ENCODE data around the gene OSTC.

The OSTC gene

GRCh38 chr4:108651014-108651791 is 804 bp downstream of the OSTC start:
- H3K27me3 Mint-ChIP-seq (ENCODE audit: low read depth) = peaks cover 3% of the 10 kb centered on the region
- peaks cover 7% of the 10 kb centered on the region for H3K4me1 Mint-ChIP-seq
- peaks cover 24% of the 10 kb centered on the region for H3K36me3 Mint-ChIP-seq (ENCODE audit: low read depth)
- TF ChIP-seq CTCF (IDR thresholded peaks at IDR 0.05; ENCODE audit: unreplicated experiment in 3 of 3) = no peak
- peak overlapping the region; percentile 98 to 99 (median 98) for H3K27ac Mint-ChIP-seq
- H3K9me3 Mint-ChIP-seq = no peaks in the 10 kb centered on the region
- peak overlapping the region; percentile 95 to 99 (median 96) for H3K4me3 Mint-ChIP-seq

GRCh38 chr4:108662629-108663028 is 12.2 kb downstream of the OSTC start:
- no peaks in the 10 kb centered on the region for H3K9me3 Mint-ChIP-seq
- H3K27me3 Mint-ChIP-seq (ENCODE audit: low read depth) = no peaks in the 10 kb centered on the region
- no peak for TF ChIP-seq CTCF (IDR thresholded peaks at IDR 0.05; ENCODE audit: unreplicated experiment in 3 of 3)
- H3K27ac Mint-ChIP-seq = peak overlapping the region; percentile 88 to 90 (median 88)
- peaks cover 26% of the 10 kb centered on the region for H3K4me1 Mint-ChIP-seq
- H3K4me3 Mint-ChIP-seq = no peak overlapping the region
- peaks cover 78% of the 10 kb centered on the region for H3K36me3 Mint-ChIP-seq (ENCODE audit: low read depth)

GRCh38 chr4:108674356-108674977 is 24.1 kb downstream of the OSTC start:
- Mint-ChIP-seq H3K27me3 (ENCODE audit: low read depth) (no peaks in the 10 kb centered on the region), H3K27ac (no peak overlapping the region), H3K4me3 (no peak overlapping the region), H3K36me3 (ENCODE audit: low read depth) (peaks cover 25% of the 10 kb centered on the region), H3K4me1 (no peaks in the 10 kb centered on the region), H3K9me3 (no peaks in the 10 kb centered on the region)
- TF ChIP-seq CTCF (IDR thresholded peaks at IDR 0.05; ENCODE audit: unreplicated experiment in 3 of 3) = no peak

- Mint-ChIP-seq H3K4me3 (no peak overlapping the region), H3K9me3 (no peaks in the 10 kb centered on the region), H3K27me3 (ENCODE audit: low read depth) (no peaks in the 10 kb centered on the region), H3K4me1 (no peaks in the 10 kb centered on the region), H3K27ac (no peak overlapping the region), H3K36me3 (ENCODE audit: low read depth) (no peaks in the 10 kb centered on the region)
- TF ChIP-seq CTCF (IDR thresholded peaks at IDR 0.05; ENCODE audit: unreplicated experiment in 3 of 3) = no peak
Measured at GRCh38 chr4:108681321-108681809, 31.0 kb downstream of the OSTC start.

GRCh38 chr4:108683479-108683878 is 33.1 kb downstream of the OSTC start:
- no peaks in the 10 kb centered on the region for H3K9me3 Mint-ChIP-seq
- no peak overlapping the region for H3K4me3 Mint-ChIP-seq
- H3K27me3 Mint-ChIP-seq (ENCODE audit: low read depth) = no peaks in the 10 kb centered on the region
- no peaks in the 10 kb centered on the region for H3K4me1 Mint-ChIP-seq
- peak; percentile 42 to 45 (median 44) for TF ChIP-seq CTCF (IDR thresholded peaks at IDR 0.05; ENCODE audit: unreplicated experiment in 3 of 3)
- no peaks in the 10 kb centered on the region for H3K36me3 Mint-ChIP-seq (ENCODE audit: low read depth)
- H3K27ac Mint-ChIP-seq = no peak overlapping the region

Measured in nephron (organoid).